ENCODE data around the gene C1GALT1. TPM values are rescaled to one million over a fixed set of nuclear protein-coding genes. Genes with fewer than 3 reads are reported as not detected.

The C1GALT1 gene
- polyA plus RNA-seq, 1 donor (not counting 4 experiments of a cell fraction or from before 2014, with no cell fraction given): 44.3 TPM

DNA sequence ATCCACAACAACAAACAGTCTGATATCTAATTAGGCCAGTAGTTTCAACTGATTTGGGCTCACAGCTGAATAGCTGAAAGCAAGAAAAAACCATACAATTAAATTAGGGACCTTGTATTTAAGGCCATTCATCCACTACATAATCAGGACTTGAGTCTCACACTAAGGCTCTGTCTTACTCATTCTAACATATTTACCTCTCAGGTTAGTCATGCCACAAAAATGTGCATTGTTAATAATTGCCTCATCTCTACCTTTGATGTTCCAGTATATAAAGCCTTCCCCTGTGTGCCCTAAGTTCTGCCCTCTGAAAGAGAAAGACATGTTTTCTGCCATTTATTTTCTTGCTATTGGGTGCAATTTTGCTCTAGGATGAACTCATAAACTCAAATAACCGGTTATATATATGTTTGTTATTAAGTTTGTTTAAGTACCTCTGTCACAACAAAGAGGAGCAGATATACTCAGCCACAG is 5.3 kb upstream of the C1GALT1 start:
- H3K36me3 ChIP-seq (ENCODE audit: control insufficient read depth in 2 of 2, extremely low read depth in 1 of 2, insufficient read depth in 2 of 2, low read length in 2 of 2): peaks cover 0 to 1% of the 10 kb centered on the region in 2 experiments
- TF ChIP-seq, protein P1, sequence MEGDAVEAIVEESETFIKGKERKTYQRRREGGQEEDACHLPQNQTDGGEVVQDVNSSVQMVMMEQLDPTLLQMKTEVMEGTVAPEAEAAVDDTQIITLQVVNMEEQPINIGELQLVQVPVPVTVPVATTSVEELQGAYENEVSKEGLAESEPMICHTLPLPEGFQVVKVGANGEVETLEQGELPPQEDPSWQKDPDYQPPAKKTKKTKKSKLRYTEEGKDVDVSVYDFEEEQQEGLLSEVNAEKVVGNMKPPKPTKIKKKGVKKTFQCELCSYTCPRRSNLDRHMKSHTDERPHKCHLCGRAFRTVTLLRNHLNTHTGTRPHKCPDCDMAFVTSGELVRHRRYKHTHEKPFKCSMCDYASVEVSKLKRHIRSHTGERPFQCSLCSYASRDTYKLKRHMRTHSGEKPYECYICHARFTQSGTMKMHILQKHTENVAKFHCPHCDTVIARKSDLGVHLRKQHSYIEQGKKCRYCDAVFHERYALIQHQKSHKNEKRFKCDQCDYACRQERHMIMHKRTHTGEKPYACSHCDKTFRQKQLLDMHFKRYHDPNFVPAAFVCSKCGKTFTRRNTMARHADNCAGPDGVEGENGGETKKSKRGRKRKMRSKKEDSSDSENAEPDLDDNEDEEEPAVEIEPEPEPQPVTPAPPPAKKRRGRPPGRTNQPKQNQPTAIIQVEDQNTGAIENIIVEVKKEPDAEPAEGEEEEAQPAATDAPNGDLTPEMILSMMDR (optimal IDR thresholded peaks at IDR 0.05 in 1 of 3, IDR thresholded peaks at IDR 0.05 in 1 of 3, conservative IDR thresholded peaks at IDR 0.05 in 1 of 3; ENCODE audit: extremely low read depth in 1 of 3, insufficient read depth in 2 of 3, low read length in 3 of 3): no peak
- TF ChIP-seq EZH2 (IDR thresholded peaks at IDR 0.05; ENCODE audit: low read length): no peak
- no peaks in the 10 kb centered on the region for H3K9me1 ChIP-seq (ENCODE audit: control insufficient read depth, extremely low read depth, insufficient read depth, low read length)
- H3K4me1 ChIP-seq (ENCODE audit: control insufficient read depth, extremely low read depth, insufficient read depth, low read length): peaks cover 68% of the 10 kb centered on the region
- H4K20me1 ChIP-seq (ENCODE audit: control insufficient read depth, extremely low read depth, insufficient read depth, low read length): no peaks in the 10 kb centered on the region
- peaks cover 2% of the 10 kb centered on the region for H3K9me3 ChIP-seq (ENCODE audit: control insufficient read depth, low read depth, low read length)
- no peaks in the 10 kb centered on the region for H3K27me3 ChIP-seq (ENCODE audit: control insufficient read depth, extremely low read depth, insufficient read depth, low read length)
- H2AFZ ChIP-seq (ENCODE audit: control insufficient read depth, low read length): no peak overlapping the region
- peak overlapping the region in 2 of 3 experiments; percentile 37 to 56 for H3K4me3 ChIP-seq (ENCODE audit: control insufficient read depth in 2 of 3, extremely low read depth in 1 of 3, insufficient read depth in 2 of 3, low read depth in 1 of 3, low read length in 3 of 3)
- peak overlapping the region; percentile 94 for H3K4me2 ChIP-seq (ENCODE audit: control insufficient read depth, extremely low read depth, insufficient read depth, low read depth, low read length)
- peak overlapping the region; percentile 74 for H3K9ac ChIP-seq (ENCODE audit: control insufficient read depth, extremely low read depth, insufficient read depth, low read length)
- FAIRE-seq: peak; percentile 78
- DNase-seq (ENCODE audit: low read depth, low spot score): peak; percentile 81
- H3K79me2 ChIP-seq (ENCODE audit: control insufficient read depth, insufficient read depth, low read length): no peaks in the 10 kb centered on the region
- peak overlapping the region; percentile 99 for H3K27ac ChIP-seq (ENCODE audit: control insufficient read depth, insufficient read depth, low read length)
- dilution Hi-C loops (cut with MboI; ENCODE audit: extremely low pct_ligation_motif_present, low sequenced_read_pairs): no loop called here

DNA sequence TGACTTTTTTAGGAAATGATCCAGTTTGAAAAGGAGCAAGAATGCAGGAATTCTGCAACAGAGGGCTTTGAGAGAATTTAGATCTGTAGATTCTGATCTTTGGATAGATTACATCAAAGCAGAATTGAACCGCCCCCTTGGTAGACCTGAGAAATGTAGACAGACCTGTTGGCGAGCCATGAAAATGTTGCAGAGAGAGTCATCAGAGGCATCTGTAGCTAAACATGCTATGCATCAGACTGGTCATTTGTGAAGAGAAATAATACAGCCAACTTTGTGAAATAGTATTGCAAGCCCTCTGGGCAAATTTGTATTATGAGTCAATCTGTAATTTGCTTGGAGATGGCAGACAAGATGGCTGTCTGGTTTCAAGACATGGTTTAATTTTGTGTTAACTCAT is 4.3 kb upstream of the C1GALT1 start:
- Histone ChIP-seq H3K27me3 (ENCODE audit: control insufficient read depth, extremely low read depth, insufficient read depth, low read length) (no peaks in the 10 kb centered on the region), H4K20me1 (ENCODE audit: control insufficient read depth, extremely low read depth, insufficient read depth, low read length) (no peaks in the 10 kb centered on the region), H3K9me3 (ENCODE audit: control insufficient read depth, low read depth, low read length) (peaks cover under 1% of the 10 kb centered on the region), H3K4me3 (ENCODE audit: control insufficient read depth in 2 of 3, extremely low read depth in 1 of 3, insufficient read depth in 2 of 3, low read depth in 1 of 3, low read length in 3 of 3) (peak overlapping the region in 1 of 3 experiments; percentile 43), H3K4me1 (ENCODE audit: control insufficient read depth, extremely low read depth, insufficient read depth, low read length) (peaks cover 68% of the 10 kb centered on the region), H3K79me2 (ENCODE audit: control insufficient read depth, insufficient read depth, low read length) (peaks cover 5% of the 10 kb centered on the region), H3K9me1 (ENCODE audit: control insufficient read depth, extremely low read depth, insufficient read depth, low read length) (no peaks in the 10 kb centered on the region), H3K4me2 (ENCODE audit: control insufficient read depth, extremely low read depth, insufficient read depth, low read depth, low read length) (peak overlapping the region; percentile 94), H3K27ac (ENCODE audit: control insufficient read depth, insufficient read depth, low read length) (peak overlapping the region; percentile 99), H3K9ac (ENCODE audit: control insufficient read depth, extremely low read depth, insufficient read depth, low read length) (peak overlapping the region; percentile 51), H2AFZ (ENCODE audit: control insufficient read depth, low read length) (no peak overlapping the region), H3K36me3 (ENCODE audit: control insufficient read depth in 2 of 2, extremely low read depth in 1 of 2, insufficient read depth in 2 of 2, low read length in 2 of 2) (peaks cover 0 to under 1% of the 10 kb centered on the region in 2 experiments)
- FAIRE-seq (peak; percentile 26), DNase-seq (ENCODE audit: low read depth, low spot score) (no peak)
- dilution Hi-C loops (cut with MboI; ENCODE audit: extremely low pct_ligation_motif_present, low sequenced_read_pairs): no loop called here
- TF ChIP-seq EZH2 (IDR thresholded peaks at IDR 0.05; ENCODE audit: low read length): no peak
- TF ChIP-seq, protein P1 (optimal IDR thresholded peaks at IDR 0.05 in 1 of 3, IDR thresholded peaks at IDR 0.05 in 1 of 3, conservative IDR thresholded peaks at IDR 0.05 in 1 of 3; ENCODE audit: extremely low read depth in 1 of 3, insufficient read depth in 2 of 3, low read length in 3 of 3): no peak

Data from keratinocyte (primary cell).